HepG2 (cell line): ENCODE results near the gene HNRNPA2B1. TPM values are rescaled to one million over a fixed set of nuclear protein-coding genes. Genes with fewer than 3 reads are reported as not detected.

Source experiments
- BRCA1 ChIP-seq: sonication (generic); formaldehyde crosslinking; IDR thresholded peaks from 2 replicates; pipeline ENCODE4 v1.4.0; 2020; ENCODE audit warnings: missing genetic modification reagents
- HNRNPH1 ChIP-seq: fragments of 200-400 bp; formaldehyde crosslinking; optimal IDR thresholded peaks from 2 replicates; pipeline ENCODE3; 2017; ENCODE audit warnings: mild to moderate bottlenecking, low read depth, low read length
- KAT8 ChIP-seq: IDR thresholded peaks from 2 replicates; pipeline ENCODE4 v1.6.1; 2016; ENCODE audit warnings: missing genetic modification reagents, missing compliant biosample characterization
- MXI1 ChIP-seq: IDR thresholded peaks from 3 replicates; pipeline ENCODE4 v1.6.1; 2012; ENCODE audit warnings: low read depth, low read length, inconsistent platforms, borderline replicate concordance
- RCOR2 ChIP-seq: IDR thresholded peaks from 2 replicates; pipeline ENCODE4 v1.6.1; 2016; ENCODE audit warnings: missing biosample characterization, missing genetic modification reagents
- SIN3B ChIP-seq: fragments of 150-350 bp; IDR thresholded peaks from 2 replicates; pipeline ENCODE4 v1.6.1; 2014; ENCODE audit warnings: low read length
- TGIF2 ChIP-seq: IDR thresholded peaks from 2 replicates; pipeline ENCODE4 v1.6.1; 2016; ENCODE audit warnings: control low read depth, missing compliant biosample characterization
- THAP11 ChIP-seq: IDR thresholded peaks from 2 replicates; pipeline ENCODE4 v1.6.1; 2016; ENCODE audit warnings: missing biosample characterization, missing genetic modification reagents
- TSC22D2 ChIP-seq: sonication (generic); formaldehyde crosslinking; IDR thresholded peaks from 2 replicates; pipeline ENCODE4 v1.5.1; 2020; ENCODE audit warnings: missing genetic modification reagents, mild to moderate bottlenecking, borderline replicate concordance
- ZFP36L2 ChIP-seq: sonication (generic); formaldehyde crosslinking; IDR thresholded peaks from 2 replicates; pipeline ENCODE4 v1.4.0; 2020; ENCODE audit warnings: missing genetic modification reagents
- ZFP37 ChIP-seq: sonication (generic); formaldehyde crosslinking; IDR thresholded peaks from 2 replicates; pipeline ENCODE4 v1.4.0; 2020; ENCODE audit warnings: missing genetic modification reagents, borderline replicate concordance
- ZNF331 ChIP-seq: sonication (generic); formaldehyde crosslinking; IDR thresholded peaks from 2 replicates; pipeline ENCODE4 v1.4.0; 2020; ENCODE audit warnings: missing genetic modification reagents
- ZNF629 ChIP-seq: sonication (generic); formaldehyde crosslinking; conservative IDR thresholded peaks from 2 replicates; pipeline ENCODE4 v1.5.0; 2020; ENCODE audit warnings: missing genetic modification reagents
- polyA plus RNA-seq, 8 experiments: library from polyadenylated mRNA; depleted of rRNA in 3 of 8; stranded (reverse) in 7 of 8; unstranded in 1 of 8; fragments of >200 nt; fragmentation: Illumina TruSeq in 4 of 8; extraction: Trizol in 4 of 8; gene quantifications; 2 replicates each; pipeline versions ENCODE4 v1.2.1 to v1.2.3, GENCODE V29; 2011 to 2016; ENCODE audit warnings: low read depth in 4 of 8, missing spikeins in 1 of 8, mixed read lengths in 1 of 8; ENCODE audit not compliant: insufficient read depth in 1 of 8
- total RNA-seq, 5 experiments: library from RNA; depleted of rRNA; stranded (reverse); fragments of >200 nt; fragmentation: Illumina TruSeq; extraction: Trizol; gene quantifications; 2 replicates each; pipeline ENCODE4 v1.2.3, GENCODE V29; 2016; ENCODE audit warnings: low read depth in 1 of 5
- TF ChIP-seq, protein P1 (sequence below): sonication (generic); formaldehyde crosslinking; IDR thresholded peaks from 2 replicates; pipeline ENCODE4 v1.8.0; 2023; ENCODE audit warnings: mild to moderate bottlenecking, missing genetic modification reagents
- TF ChIP-seq, protein P2 (sequence below): sonication (generic); formaldehyde crosslinking; IDR thresholded peaks from 2 replicates; pipeline ENCODE4 v1.4.0; 2020; ENCODE audit warnings: mild to moderate bottlenecking, missing genetic modification reagents
- TF ChIP-seq, protein P3 (sequence below): sonication (generic); formaldehyde crosslinking; IDR thresholded peaks from 2 replicates; pipeline ENCODE4 v1.5.0; 2020; ENCODE audit warnings: missing genetic modification reagents
- TF ChIP-seq, protein P4 (sequence below): sonication (generic); formaldehyde crosslinking; IDR thresholded peaks from 2 replicates; pipeline ENCODE4 v1.4.0; 2020; ENCODE audit warnings: mild to moderate bottlenecking, missing genetic modification reagents

HNRNPA2B1 gene
- total and polyA plus RNA-seq, 2 of the 13 experiments (the other 11 are each of a cell fraction or from before 2014, with no cell fraction given), result 193 to 412 TPM

DNA sequence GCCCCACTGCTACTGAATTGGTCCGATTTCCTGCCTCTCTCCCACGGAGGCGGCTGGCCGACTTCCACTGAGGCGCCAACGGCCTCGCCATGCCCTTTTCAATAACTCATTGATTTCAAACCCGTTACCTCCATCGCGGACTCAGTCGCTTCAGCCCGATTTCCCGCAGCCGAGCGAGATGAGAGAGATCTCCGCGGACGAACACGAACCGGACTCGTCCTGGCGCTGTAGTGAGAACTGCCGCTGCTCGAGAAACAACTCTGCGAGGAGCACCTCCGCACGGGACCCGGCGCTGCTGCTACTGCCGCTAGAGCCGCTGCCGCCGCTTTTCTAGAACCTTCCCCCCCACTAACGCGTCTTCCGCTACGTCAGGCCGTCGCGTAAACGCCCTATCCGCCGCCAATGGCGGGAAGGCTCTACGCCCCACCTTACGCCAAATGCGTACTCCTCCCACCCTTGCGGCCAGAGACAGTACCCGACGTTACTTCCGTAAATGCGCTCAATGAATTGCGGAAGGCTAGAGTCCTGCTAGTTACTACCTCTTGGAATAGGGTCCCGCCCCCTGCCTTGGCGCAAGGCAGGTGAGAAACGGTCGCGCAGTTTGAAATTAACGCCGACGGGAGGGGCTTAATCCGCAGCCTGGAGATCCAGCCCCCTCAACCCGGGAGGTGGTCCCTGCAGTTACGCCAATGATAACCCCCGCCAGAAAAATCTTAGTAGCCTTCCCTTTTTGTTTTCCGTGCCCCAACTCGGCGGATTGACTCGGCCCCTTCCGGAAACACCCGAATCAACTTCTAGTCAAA is at the start of gene HNRNPA2B1 (continued):
- TF ChIP-seq ZFP36L2 (CRISPR knock-in tag) (0 out of 2 replicates have a peak, but pooled peaks have one; percentile 39), TSC22D2 (CRISPR knock-in tag) (peak; percentile 41; the same call in 1 of the 2 replicates), SIN3B (no peak), ZNF331 (CRISPR knock-in tag) (peak; percentile 64; the same call in 1 of the 2 replicates), ZNF629 (CRISPR knock-in tag) (no peak; the same call in 1 of the 2 replicates), MXI1 (peak; percentile 0; the same call in 1 of the 3 replicates), ZFP37 (CRISPR knock-in tag) (no peak), THAP11 (CRISPR knock-in tag) (peak; percentile 79), TGIF2 (CRISPR knock-in tag) (peak; percentile 53; the same call in 1 of the 2 replicates), BRCA1 (no peak), KAT8 (CRISPR knock-in tag) (peak; percentile 62), HNRNPH1 (peak; percentile 100), RCOR2 (CRISPR knock-in tag) (no peak)
- TF ChIP-seq, protein P1, sequence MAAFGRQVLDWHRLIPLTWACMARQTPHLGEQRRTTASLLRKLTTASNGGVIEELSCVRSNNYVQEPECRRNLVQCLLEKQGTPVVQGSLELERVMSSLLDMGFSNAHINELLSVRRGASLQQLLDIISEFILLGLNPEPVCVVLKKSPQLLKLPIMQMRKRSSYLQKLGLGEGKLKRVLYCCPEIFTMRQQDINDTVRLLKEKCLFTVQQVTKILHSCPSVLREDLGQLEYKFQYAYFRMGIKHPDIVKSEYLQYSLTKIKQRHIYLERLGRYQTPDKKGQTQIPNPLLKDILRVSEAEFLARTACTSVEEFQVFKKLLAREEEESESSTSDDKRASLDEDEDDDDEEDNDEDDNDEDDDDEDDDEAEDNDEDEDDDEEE (CRISPR knock-in tag), result peak; percentile 34
- TF ChIP-seq, protein P2, sequence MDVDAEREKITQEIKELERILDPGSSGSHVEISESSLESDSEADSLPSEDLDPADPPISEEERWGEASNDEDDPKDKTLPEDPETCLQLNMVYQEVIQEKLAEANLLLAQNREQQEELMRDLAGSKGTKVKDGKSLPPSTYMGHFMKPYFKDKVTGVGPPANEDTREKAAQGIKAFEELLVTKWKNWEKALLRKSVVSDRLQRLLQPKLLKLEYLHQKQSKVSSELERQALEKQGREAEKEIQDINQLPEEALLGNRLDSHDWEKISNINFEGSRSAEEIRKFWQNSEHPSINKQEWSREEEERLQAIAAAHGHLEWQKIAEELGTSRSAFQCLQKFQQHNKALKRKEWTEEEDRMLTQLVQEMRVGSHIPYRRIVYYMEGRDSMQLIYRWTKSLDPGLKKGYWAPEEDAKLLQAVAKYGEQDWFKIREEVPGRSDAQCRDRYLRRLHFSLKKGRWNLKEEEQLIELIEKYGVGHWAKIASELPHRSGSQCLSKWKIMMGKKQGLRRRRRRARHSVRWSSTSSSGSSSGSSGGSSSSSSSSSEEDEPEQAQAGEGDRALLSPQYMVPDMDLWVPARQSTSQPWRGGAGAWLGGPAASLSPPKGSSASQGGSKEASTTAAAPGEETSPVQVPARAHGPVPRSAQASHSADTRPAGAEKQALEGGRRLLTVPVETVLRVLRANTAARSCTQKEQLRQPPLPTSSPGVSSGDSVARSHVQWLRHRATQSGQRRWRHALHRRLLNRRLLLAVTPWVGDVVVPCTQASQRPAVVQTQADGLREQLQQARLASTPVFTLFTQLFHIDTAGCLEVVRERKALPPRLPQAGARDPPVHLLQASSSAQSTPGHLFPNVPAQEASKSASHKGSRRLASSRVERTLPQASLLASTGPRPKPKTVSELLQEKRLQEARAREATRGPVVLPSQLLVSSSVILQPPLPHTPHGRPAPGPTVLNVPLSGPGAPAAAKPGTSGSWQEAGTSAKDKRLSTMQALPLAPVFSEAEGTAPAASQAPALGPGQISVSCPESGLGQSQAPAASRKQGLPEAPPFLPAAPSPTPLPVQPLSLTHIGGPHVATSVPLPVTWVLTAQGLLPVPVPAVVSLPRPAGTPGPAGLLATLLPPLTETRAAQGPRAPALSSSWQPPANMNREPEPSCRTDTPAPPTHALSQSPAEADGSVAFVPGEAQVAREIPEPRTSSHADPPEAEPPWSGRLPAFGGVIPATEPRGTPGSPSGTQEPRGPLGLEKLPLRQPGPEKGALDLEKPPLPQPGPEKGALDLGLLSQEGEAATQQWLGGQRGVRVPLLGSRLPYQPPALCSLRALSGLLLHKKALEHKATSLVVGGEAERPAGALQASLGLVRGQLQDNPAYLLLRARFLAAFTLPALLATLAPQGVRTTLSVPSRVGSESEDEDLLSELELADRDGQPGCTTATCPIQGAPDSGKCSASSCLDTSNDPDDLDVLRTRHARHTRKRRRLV (CRISPR knock-in tag), result peak; percentile 86; the same call in 1 of the 2 replicates
- TF ChIP-seq, protein P3, sequence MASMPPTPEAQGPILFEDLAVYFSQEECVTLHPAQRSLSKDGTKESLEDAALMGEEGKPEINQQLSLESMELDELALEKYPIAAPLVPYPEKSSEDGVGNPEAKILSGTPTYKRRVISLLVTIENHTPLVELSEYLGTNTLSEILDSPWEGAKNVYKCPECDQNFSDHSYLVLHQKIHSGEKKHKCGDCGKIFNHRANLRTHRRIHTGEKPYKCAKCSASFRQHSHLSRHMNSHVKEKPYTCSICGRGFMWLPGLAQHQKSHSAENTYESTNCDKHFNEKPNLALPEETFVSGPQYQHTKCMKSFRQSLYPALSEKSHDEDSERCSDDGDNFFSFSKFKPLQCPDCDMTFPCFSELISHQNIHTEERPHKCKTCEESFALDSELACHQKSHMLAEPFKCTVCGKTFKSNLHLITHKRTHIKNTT (CRISPR knock-in tag), result 0 out of 2 replicates have a peak, but pooled peaks have one; percentile 25
- TF ChIP-seq, protein P4, sequence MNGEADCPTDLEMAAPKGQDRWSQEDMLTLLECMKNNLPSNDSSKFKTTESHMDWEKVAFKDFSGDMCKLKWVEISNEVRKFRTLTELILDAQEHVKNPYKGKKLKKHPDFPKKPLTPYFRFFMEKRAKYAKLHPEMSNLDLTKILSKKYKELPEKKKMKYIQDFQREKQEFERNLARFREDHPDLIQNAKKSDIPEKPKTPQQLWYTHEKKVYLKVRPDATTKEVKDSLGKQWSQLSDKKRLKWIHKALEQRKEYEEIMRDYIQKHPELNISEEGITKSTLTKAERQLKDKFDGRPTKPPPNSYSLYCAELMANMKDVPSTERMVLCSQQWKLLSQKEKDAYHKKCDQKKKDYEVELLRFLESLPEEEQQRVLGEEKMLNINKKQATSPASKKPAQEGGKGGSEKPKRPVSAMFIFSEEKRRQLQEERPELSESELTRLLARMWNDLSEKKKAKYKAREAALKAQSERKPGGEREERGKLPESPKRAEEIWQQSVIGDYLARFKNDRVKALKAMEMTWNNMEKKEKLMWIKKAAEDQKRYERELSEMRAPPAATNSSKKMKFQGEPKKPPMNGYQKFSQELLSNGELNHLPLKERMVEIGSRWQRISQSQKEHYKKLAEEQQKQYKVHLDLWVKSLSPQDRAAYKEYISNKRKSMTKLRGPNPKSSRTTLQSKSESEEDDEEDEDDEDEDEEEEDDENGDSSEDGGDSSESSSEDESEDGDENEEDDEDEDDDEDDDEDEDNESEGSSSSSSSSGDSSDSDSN (CRISPR knock-in tag), result peak; percentile 24
